GM12873 (cell line): ENCODE results near the gene ANKRD9.

ENCODE experiments used
- CTCF ChIP-seq: IDR thresholded peaks from 2 replicates; pipeline ENCODE4 v1.5.1; 2012; ENCODE audit warnings: low read depth, mild to moderate bottlenecking, moderate library complexity, low read length, control low read depth; ENCODE audit not compliant: insufficient read depth; ENCODE audit errors: missing control alignments

ANKRD9 gene

GRCh38 chr14:102495491-102496330, 13.9 kb downstream of the ANKRD9 start:
- TF ChIP-seq CTCF = no peak

- TF ChIP-seq CTCF = no peak
These were observed 16.0 kb downstream of the ANKRD9 start for GRCh38 chr14:102493585-102493984.

- no peak for TF ChIP-seq CTCF
These were observed 16.5 kb downstream of the ANKRD9 start for GRCh38 chr14:102493096-102493495.

GRCh38 chr14:102492531-102492910, 17.1 kb downstream of the ANKRD9 start:
- TF ChIP-seq CTCF = no peak

- no peak for TF ChIP-seq CTCF
These were observed 17.6 kb downstream of the ANKRD9 start for GRCh38 chr14:102491786-102492530.

GRCh38 chr14:102491366-102491765, 18.2 kb downstream of the ANKRD9 start:
- no peak for TF ChIP-seq CTCF

GRCh38 chr14:102490456-102490855, 19.1 kb downstream of the ANKRD9 start:
- no peak for TF ChIP-seq CTCF
